ENCODE data around the gene C17orf107.
"Not testable (repeated sequence)": the region's sequence is repeated elsewhere in the genome, so short reads cannot be mapped to it uniquely, and the experiment has no call there.

GRCh38 chr17:4926577-4927335 lies 27.4 kb downstream of the C17orf107 start:
- not testable (repeated sequence) for TF ChIP-seq CTCF, POLR2A (IDR thresholded peaks at IDR 0.05)
